Adrenal gland (tissue), 19 donors: Measurements from ENCODE around the gene NR5A1. TPM values are rescaled to one million over a fixed set of nuclear protein-coding genes. Genes with fewer than 3 reads are reported as not detected.

Experiments
- DNase-seq, 7 donors: peaks; one replicate each; pipeline ENCODE4 v3.0.0-alpha.2; 2019 to 2020
- H3K27ac ChIP-seq, 5 donors: fragments of 200-600 bp; sonication (generic) in 4 of 5; 1 replicate in 3 of 5; 2 replicates in 2 of 5; pipeline versions ENCODE4 v1.5.1 to v1.8.0; 2016 to 2020; ENCODE audit warnings: mild to moderate bottlenecking in 1 of 5
- H3K27me3 ChIP-seq: fragments of 200-600 bp; 2 replicates; pipeline ENCODE4 v1.8.0; 2021
- H3K36me3 ChIP-seq, 2 donors: fragments of 200-600 bp; replicated peaks in 1 of 2; 1 replicate in 1 of 2; 2 replicates in 1 of 2; pipeline versions ENCODE4 v1.5.1 to v1.8.0; 2018 to 2022
- H3K4me1 ChIP-seq, 2 donors: fragments of 200-600 bp; replicated peaks in 1 of 2; 1 replicate in 1 of 2; 2 replicates in 1 of 2; pipeline versions ENCODE4 v1.5.1 to v1.8.0; 2018 to 2021
- H3K4me3 ChIP-seq, 4 donors: fragments of 200-600 bp; sonication (generic) in 3 of 4; one replicate each; pipeline ENCODE4 v1.5.1; 2016 to 2018
- H3K9me3 ChIP-seq, 3 donors: fragments of 200-600 bp; sonication (generic) in 1 of 3; replicated peaks in 1 of 3; 1 replicate in 2 of 3; 2 replicates in 1 of 3; pipeline versions ENCODE4 v1.5.1 to v1.8.0; 2016 to 2021
- CTCF ChIP-seq, 6 experiments: fragments of 450-650 bp in 4 of 6; fragments of 200-600 bp in 2 of 6; sonication (generic) in 1 of 6; IDR thresholded peaks; 1 replicate in 5 of 6; 2 replicates in 1 of 6; pipeline versions ENCODE4 v1.5.1 to v1.8.0; 2016 to 2021; ENCODE audit warnings: antibody characterized with exemption in 6 of 6, mild to moderate bottlenecking in 2 of 6, moderate library complexity in 1 of 6
- POLR2A ChIP-seq, 2 donors: fragments of 450-650 bp; IDR thresholded peaks; one replicate each; pipeline ENCODE4 v1.6.1; 2017; ENCODE audit warnings: antibody characterized with exemption in 2 of 2, mild to moderate bottlenecking in 2 of 2, moderate library complexity in 1 of 2
- WGBS, 4 donors: extraction: QIAGEN DNeasy Blood & Tissue Kit in 2 of 4; methylation state at CpG; one replicate each; pipeline versions ENCODE4 v1.1.5 to v1.1.7; 2013 to 2017; 5-methylcytosine and 5-hydroxymethylcytosine counted together
- intact Hi-C, 2 donors: fragments of 100-400 bp; cut with DNase I; formaldehyde crosslinking; loops; one replicate each; pipeline versions ENCODE4 v1.14.1 to v1.15.0; 2022 to 2023
- long read RNA-seq, 10 donors: library from polyadenylated mRNA in 3 of 10; unstranded in 2 of 10; stranded (forward) in 1 of 10; transcript quantifications; one replicate each; pipeline ENCODE4 v2.0.0 and lab custom pipeline, GENCODE V29; 2021 to 2026
- polyA plus RNA-seq, 3 donors: library from polyadenylated mRNA; stranded (reverse); fragments of 200-250 nt in 2 of 3; fragments of 350-450 nt in 1 of 3; fragmentation: Illumina TruSeq in 1 of 3; extraction: RNeasy Lipid Tissue Mini Kit (QIAGEN cat#74804) in 1 of 3; gene quantifications; one replicate each; pipeline ENCODE4 v1.2.3, GENCODE V29; 2013 to 2014
- total RNA-seq, 9 donors: library from RNA; depleted of rRNA in 4 of 9; stranded (reverse); fragments of >200 nt in 4 of 9; fragments of 120-200 nt in 1 of 9; fragmentation: NEBNext Ultra II Directional in 1 of 9; extraction: Animal tissue kit (Norgen Biotek cat#: 25700) in 1 of 9; gene quantifications; one replicate each; pipeline versions ENCODE4 v1.1.0 to v1.2.4, GENCODE V29; 2013 to 2023
- donor health status: healthy with polysubstance abuse.
- donor health status: Bipolar disorder and iron deficiency.
- donor health status: DM: yes; HTN: yes; CAD: no.
- donor health status: DM: no; HTN: no; CAD: no.
- donor health status: DM: no; HTN: no; CAD: no.
- donor health status: DM: yes; HTN: yes; CAD: no.

NR5A1 gene
- total RNA-seq (100 to 1,000 TPM; 167 to 637 (median 207) TPM), polyA plus RNA-seq (100 to 1,000 TPM; 110 to 312 (median 225) TPM)
- long read RNA-seq, donor 1, transcript NR5A1-202 (7 exons, 3,104 nt): major isoform, 51 of 120 reads
- long read RNA-seq, donor 1, partial matches to known transcripts: 61 of 120 reads
- long read RNA-seq, donor 1, other reads (novel, unspliced or antisense): 5 of 120 reads
- long read RNA-seq, donor 2, transcript NR5A1-202 (7 exons, 3,104 nt): major isoform, 71 of 134 reads
- long read RNA-seq, donor 2, partial matches to known transcripts: 60 of 134 reads
- long read RNA-seq, donor 2, other reads (novel, unspliced or antisense): 0 of 134 reads
- long read RNA-seq, donor 3, transcript NR5A1-202 (7 exons, 3,104 nt): major isoform, 22 of 59 reads
- long read RNA-seq, donor 3, partial matches to known transcripts: 36 of 59 reads
- long read RNA-seq, donor 3, other reads (novel, unspliced or antisense): 0 of 59 reads
- long read RNA-seq, donor 4, partial matches to known transcripts: 0 of 10 reads
- long read RNA-seq, donor 4, other reads (novel, unspliced or antisense): 9 of 10 reads
- long read RNA-seq, donor 5, transcript NR5A1-202 (7 exons, 3,104 nt): major isoform, 370 of 551 reads
- long read RNA-seq, donor 5, partial matches to known transcripts: 34 of 551 reads
- long read RNA-seq, donor 5, other reads (novel, unspliced or antisense): 147 of 551 reads
- long read RNA-seq, donor 6, partial matches to known transcripts: 1 of 11 reads
- long read RNA-seq, donor 6, other reads (novel, unspliced or antisense): 10 of 11 reads
- long read RNA-seq, donor 7, transcript NR5A1-202 (7 exons, 3,104 nt): major isoform, 18 of 53 reads
- long read RNA-seq, donor 7, partial matches to known transcripts: 34 of 53 reads
- long read RNA-seq, donor 7, other reads (novel, unspliced or antisense): 0 of 53 reads
- long read RNA-seq, donor 8, transcript NR5A1-202 (7 exons, 3,104 nt): major isoform, 119 of 207 reads
- long read RNA-seq, donor 8, partial matches to known transcripts: 73 of 207 reads
- long read RNA-seq, donor 8, other reads (novel, unspliced or antisense): 13 of 207 reads
- long read RNA-seq, donor 9, transcript NR5A1-202 (7 exons, 3,104 nt): major isoform, 20 of 72 reads
- long read RNA-seq, donor 9, partial matches to known transcripts: 52 of 72 reads
- long read RNA-seq, donor 9, other reads (novel, unspliced or antisense): 0 of 72 reads
- long read RNA-seq, donor 10, transcript NR5A1-202 (7 exons, 3,104 nt): major isoform, 29 of 44 reads
- long read RNA-seq, donor 10, partial matches to known transcripts: 15 of 44 reads
- long read RNA-seq, donor 10, other reads (novel, unspliced or antisense): 0 of 44 reads

DNA sequence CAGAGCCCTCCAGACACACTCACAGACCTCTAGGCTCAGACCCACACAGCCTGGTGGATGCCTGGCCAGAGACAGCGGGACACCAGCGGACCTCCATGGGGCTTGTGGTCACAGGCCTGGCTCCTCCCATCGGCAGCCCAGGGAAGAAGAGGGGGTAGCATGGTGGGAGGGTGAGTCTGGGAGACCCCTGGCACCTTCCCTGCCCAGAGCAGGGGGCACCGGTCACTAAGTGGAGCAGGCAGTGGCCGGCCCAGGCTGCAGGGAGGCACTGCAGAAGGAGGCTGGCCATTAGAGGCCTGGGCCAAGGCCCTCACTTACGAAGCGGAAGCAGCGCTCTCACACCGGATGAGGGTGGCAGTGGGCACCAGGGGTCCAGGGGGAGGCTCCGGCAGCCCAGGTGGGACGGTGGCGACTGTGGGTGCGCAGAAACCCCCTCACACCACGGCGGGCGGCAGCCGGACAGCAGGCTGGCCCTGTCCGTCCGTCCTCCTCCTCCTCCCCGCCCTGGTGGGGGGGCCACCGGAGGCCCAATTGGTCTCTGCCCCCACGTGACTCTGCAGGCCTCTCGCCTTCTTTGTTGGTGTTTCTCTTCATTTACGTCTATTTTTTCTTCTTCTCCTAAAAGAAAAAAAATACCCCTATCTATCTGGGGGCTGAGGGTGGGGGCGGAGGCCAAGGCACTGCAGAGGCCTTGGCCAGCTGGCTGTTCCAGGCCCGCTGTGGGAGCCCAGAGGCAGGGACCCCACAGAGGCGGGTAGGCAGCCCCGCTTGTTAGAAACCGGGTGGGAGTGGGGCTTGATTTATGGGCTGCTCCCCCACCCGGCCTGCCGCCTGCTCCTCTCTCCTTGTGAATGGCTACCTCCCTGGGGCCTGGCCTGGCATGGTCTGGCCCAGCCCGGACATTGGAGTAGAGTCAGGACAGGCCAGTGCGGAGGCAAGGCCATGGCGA lies at the start of gene NR5A1:
Gene NR5A1 (minus strand): TSS at position 469 of the 949 bp plus-strand sequence. CDS start 4,004 bp downstream, outside the sequence.
- peak; percentile 80 to 91 (median 85) for DNase-seq
- Histone ChIP-seq H3K4me1 (peaks cover 24 to 37% of the 10 kb centered on the region in 2 donors), H3K4me3 (peak within 1 kb of the TSS in 3 of 4 donors; percentile 38 to 76 (median 69)), H3K27me3 (peaks cover 12% of the 10 kb centered on the region), H3K9me3 (no peaks in the 10 kb centered on the region), H3K36me3 (no peaks in the 10 kb centered on the region), H3K27ac (peak within 1 kb of the TSS; percentile 81 to 95 (median 90))
- TF ChIP-seq POLR2A (IDR thresholded peaks at IDR 0.05) (peak; percentile 36 to 74), CTCF (IDR thresholded peaks at IDR 0.05) (no peak)
- intact Hi-C loops: no loop called here
- WGBS, 4 donors: 44 to 54% (median 47%) methylated on average over 19 to 34 of the region's 34 CpGs

- Histone ChIP-seq H3K36me3 (no peaks in the 10 kb centered on the region), H3K4me1 (no peaks in the 10 kb centered on the region), H3K4me3 (no peak overlapping the region), H3K27me3 (no peaks in the 10 kb centered on the region), H3K9me3 (no peaks in the 10 kb centered on the region), H3K27ac (no peak overlapping the region)
- intact Hi-C loops: loop anchor here in 1 of 2 donors (10.0 kb wide), 1 partner anchor 160 kb away; no protein-coding TSS in a partner anchor
- no peak for DNase-seq
- WGBS, 4 donors: 75 to 78% (median 75%) methylated on average over 3 of the region's 3 CpGs
- no peak for TF ChIP-seq POLR2A (IDR thresholded peaks at IDR 0.05)
- TF ChIP-seq CTCF (IDR thresholded peaks at IDR 0.05): no peak
These were observed 47.8 kb upstream of the NR5A1 start for GRCh38 chr9:124555043-124555442.

- H3K4me3 ChIP-seq: no peak overlapping the region
- H3K27me3 ChIP-seq: no peaks in the 10 kb centered on the region
- H3K9me3 ChIP-seq: no peaks in the 10 kb centered on the region
- no peak overlapping the region for H3K27ac ChIP-seq
- no peaks in the 10 kb centered on the region for H3K4me1 ChIP-seq
- intact Hi-C loops: loop anchor here in 1 of 2 donors (10.0 kb wide), 1 partner anchor 161 kb away; no protein-coding TSS in a partner anchor
- DNase-seq: no peak
- WGBS, 4 donors: 68 to 76% (median 74%) methylated on average over 3 of the region's 3 CpGs
- TF ChIP-seq CTCF (IDR thresholded peaks at IDR 0.05) (no peak), POLR2A (IDR thresholded peaks at IDR 0.05) (no peak)
- no peaks in the 10 kb centered on the region for H3K36me3 ChIP-seq
These were observed 46.5 kb upstream of the NR5A1 start for GRCh38 chr9:124553738-124554137.
